HG02840 (cell line): ENCODE measurements around the gene CGB8.

ENCODE experiments used
- ATAC-seq: cut with Tn5 transposase; IDR thresholded peaks from one replicate; pipeline ENCODE4 v1.9.1; 2021; ENCODE audit warnings: mild to moderate bottlenecking, moderate library complexity, moderate number of reproducible peaks; ENCODE audit not compliant: unreplicated experiment, low FRiP score

Gene CGB8

GRCh38 chr19:49014123-49014869, 34.6 kb downstream of the CGB8 start:
- no peak for ATAC-seq

DNA sequence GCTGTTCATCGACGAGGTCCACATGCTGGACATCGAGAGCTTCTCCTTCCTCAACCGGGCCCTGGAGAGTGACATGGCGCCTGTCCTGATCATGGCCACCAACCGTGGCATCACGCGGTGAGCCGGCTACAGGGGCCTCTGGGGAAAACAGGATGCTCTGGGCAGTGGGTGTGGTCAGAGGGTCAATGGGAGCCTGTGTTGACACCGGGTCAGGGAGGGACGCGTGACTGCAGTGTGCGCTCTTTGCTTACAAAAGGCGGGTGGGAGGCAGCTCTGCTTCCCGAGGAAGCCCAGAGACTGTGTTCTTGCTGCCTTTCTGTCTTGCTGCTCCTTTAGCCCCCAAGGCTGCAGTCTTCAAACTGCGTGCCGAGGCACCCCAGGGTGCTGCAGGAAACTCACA, 37.7 kb downstream of the CGB8 start:
- ATAC-seq: no peak

DNA sequence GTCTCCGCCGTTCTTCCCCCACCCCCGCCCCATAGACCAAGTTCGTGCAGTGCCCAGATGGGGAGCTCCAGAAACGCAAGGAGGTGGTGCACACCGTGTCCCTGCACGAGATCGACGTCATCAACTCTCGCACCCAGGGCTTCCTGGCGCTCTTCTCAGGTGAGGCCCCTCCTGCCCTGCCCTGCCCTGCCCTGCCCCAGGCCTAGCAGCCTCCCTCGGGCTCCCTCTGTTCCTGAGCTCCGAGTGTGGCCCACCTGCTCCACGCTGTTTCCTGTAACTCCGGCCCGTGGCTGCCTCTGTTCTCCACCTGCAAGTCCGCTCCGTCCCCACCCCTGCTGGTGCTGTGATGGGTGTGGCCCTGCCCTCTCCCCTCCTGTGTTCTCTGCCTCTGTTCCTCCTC, 38.5 kb downstream of the CGB8 start:
- no peak for ATAC-seq

GRCh38 chr19:49009828-49010227, 39.1 kb downstream of the CGB8 start:
- ATAC-seq: no peak

DNA sequence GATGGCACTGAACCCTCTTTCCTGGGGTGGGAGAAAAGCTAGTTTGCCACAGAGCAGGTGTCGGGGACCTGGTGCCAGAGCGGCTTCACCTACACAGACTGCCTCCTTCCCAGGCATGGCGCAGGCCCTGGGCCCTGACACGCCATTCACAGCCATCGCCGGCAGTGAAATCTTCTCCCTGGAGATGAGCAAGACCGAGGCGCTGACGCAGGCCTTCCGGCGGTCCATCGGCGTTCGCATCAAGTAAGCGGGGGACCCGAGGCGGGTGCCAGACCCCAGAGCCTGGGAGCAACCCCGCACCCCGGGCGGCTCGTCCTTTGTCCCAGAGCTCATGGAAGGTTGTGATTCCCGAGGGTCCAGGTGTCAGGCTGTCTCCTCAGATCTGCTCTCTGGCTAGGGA, 42.0 kb downstream of the CGB8 start:
- no peak for ATAC-seq

GRCh38 chr19:49004964-49005614, 43.8 kb downstream of the CGB8 start:
- ATAC-seq: no peak

DNA sequence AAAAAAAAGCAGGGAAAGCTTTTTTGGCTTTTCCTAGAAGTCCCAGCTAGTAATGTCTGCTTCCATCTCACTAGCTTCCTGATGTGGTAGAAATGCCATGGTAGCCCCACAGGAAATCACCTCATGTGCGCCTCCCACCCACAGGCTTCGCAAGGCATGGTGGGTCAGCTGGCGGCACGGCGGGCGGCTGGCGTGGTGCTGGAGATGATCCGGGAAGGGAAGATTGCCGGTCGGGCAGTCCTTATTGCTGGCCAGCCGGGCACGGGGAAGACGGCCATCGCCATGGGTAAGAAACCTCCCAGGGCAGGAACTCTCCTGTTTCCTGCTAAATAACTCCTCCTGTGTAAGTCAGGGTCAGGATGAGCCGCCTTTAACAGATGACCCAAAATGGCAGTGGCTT, 44.8 kb downstream of the CGB8 start:
- no peak for ATAC-seq

GRCh38 chr19:48999481-49000325, 49.2 kb downstream of the CGB8 start:
- no peak for ATAC-seq

DNA sequence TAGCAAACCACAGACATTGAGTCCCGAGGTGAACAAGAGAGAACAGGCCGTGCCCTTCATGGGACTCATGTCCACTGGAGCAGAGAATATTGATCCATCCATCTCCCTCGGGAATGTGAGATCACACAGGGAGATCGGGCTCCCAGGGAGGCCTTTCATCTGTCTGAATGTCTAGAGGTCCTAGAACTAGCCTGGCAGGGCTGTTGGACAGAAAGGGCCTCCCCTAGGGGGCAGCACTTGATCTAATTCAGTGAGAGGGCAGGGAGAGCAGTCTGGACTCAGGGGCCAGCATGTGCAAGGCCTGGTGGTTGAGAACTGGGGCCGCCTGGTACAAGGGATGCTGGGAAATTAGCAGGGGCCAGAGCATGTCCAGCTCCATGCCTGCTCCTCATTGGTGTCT, 50.9 kb downstream of the CGB8 start:
- ATAC-seq: no peak
